ENCODE results near the gene GLRX.
"Not testable (repeated sequence)": the region's sequence is repeated elsewhere in the genome, so short reads cannot be mapped to it uniquely, and the experiment has no call there.

The GLRX gene

DNA sequence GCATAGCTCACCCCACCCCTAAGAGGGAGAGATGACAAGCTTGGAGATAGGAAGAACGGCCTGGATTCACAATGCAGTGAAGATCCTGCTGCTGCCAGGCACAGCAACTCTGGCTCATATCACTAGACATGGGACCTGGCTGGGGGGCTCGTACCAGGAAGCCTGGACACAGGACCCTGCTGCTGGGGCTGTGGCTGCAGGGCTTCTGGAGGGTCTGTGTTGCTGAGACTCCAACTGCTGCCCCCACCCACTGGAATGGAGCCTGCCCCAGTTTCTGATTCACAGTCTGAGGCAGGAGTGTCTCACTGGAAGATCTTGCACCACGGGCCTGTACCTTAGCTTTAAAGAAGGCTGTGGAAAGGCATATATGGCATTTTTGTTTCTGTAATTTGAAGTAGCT lies 31.0 kb upstream of the GLRX start:
- H3K9me3 ChIP-seq (ENCODE audit: control insufficient read depth, low read length): no peaks in the 10 kb centered on the region
- no peak overlapping the region for H3K4me2 ChIP-seq (ENCODE audit: low read length)
- no peak overlapping the region for H3K9ac ChIP-seq
- peaks cover 3% of the 10 kb centered on the region for H3K4me1 ChIP-seq
- no peak overlapping the region for H2AFZ ChIP-seq
- no peak overlapping the region for H3K4me3 ChIP-seq (ENCODE audit: low read depth, low read length)
- no peaks in the 10 kb centered on the region for H3K27me3 ChIP-seq (ENCODE audit: control insufficient read depth, insufficient read depth, low read length)
- H3K27ac ChIP-seq: no peak overlapping the region
- no peaks in the 10 kb centered on the region for H3K36me3 ChIP-seq (ENCODE audit: control insufficient read depth, insufficient read depth, low read length)
- H3K79me2 ChIP-seq: no peaks in the 10 kb centered on the region
- TF ChIP-seq CTCF (IDR thresholded peaks at IDR 0.05): no peak

DNA sequence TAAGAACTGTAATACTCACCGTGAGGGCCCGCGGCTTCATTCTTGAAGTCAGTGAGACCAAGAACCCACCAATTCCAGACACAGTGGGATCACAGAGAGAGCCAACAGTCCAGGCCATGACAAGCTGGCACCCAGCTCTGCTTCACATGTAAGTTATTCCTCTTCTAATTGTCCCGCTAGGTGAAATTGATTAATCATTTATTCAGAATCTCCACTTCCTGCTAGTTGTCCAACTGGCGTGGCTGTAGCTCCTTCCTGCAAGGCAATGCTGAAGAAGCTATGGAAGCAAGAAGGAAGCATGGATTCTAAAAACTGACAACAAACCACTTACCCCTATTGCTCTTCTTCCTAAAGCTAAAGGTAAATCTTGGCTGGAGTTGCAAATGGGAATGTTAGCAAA lies 30.0 kb upstream of the GLRX start:
- no peak for TF ChIP-seq CTCF (IDR thresholded peaks at IDR 0.05)
- Histone ChIP-seq H3K9ac (no peak overlapping the region), H3K9me3 (ENCODE audit: control insufficient read depth, low read length) (no peaks in the 10 kb centered on the region), H3K4me2 (ENCODE audit: low read length) (no peak overlapping the region), H3K36me3 (ENCODE audit: control insufficient read depth, insufficient read depth, low read length) (no peaks in the 10 kb centered on the region), H3K27me3 (ENCODE audit: control insufficient read depth, insufficient read depth, low read length) (no peaks in the 10 kb centered on the region), H3K4me1 (peaks cover 3% of the 10 kb centered on the region), H3K4me3 (ENCODE audit: low read depth, low read length) (no peak overlapping the region), H3K27ac (no peak overlapping the region), H3K79me2 (no peaks in the 10 kb centered on the region), H2AFZ (no peak overlapping the region)

GRCh38 chr5:95851141-95851540 lies 28.6 kb upstream of the GLRX start:
- H3K27ac ChIP-seq; H3K9me3 ChIP-seq (ENCODE audit: control insufficient read depth, low read length); H2AFZ ChIP-seq; H3K36me3 ChIP-seq (ENCODE audit: control insufficient read depth, insufficient read depth, low read length); H3K79me2 ChIP-seq; H3K4me1 ChIP-seq; H3K9ac ChIP-seq; H3K27me3 ChIP-seq (ENCODE audit: control insufficient read depth, insufficient read depth, low read length); H3K4me3 ChIP-seq (ENCODE audit: low read depth, low read length); H3K4me2 ChIP-seq (ENCODE audit: low read length): not testable (repeated sequence)

DNA sequence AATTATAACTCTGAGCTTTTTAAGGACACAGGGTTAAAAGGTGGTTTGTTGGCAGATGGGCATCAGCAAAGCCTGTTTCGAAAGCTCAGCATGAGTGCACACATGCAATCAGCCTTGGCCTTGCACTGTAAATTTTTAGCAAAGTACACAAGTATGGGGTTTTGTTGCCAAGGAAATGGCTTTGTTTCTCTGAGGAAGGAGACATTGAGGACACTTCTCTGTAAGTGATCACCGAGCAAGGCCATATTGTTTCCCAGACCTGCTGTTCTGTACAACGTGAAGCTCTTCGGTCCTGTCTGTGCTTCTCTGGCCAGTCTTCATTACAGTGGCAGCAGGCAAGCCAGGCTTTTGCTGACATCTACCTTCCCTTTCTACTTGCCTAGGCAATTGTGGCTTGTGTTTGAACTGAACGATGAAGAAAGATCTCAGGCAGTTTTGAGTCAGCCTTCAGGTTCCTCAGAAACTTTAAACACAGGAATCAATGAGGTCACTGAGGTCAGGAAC lies 27.9 kb upstream of the GLRX start:
- peak overlapping the region; percentile 36 for H3K4me2 ChIP-seq (ENCODE audit: low read length)
- H3K27ac ChIP-seq: peak overlapping the region; percentile 79
- no peak overlapping the region for H3K4me3 ChIP-seq (ENCODE audit: low read depth, low read length)
- no peaks in the 10 kb centered on the region for H3K27me3 ChIP-seq (ENCODE audit: control insufficient read depth, insufficient read depth, low read length)
- H3K9me3 ChIP-seq (ENCODE audit: control insufficient read depth, low read length): no peaks in the 10 kb centered on the region
- H3K36me3 ChIP-seq (ENCODE audit: control insufficient read depth, insufficient read depth, low read length): no peaks in the 10 kb centered on the region
- H3K4me1 ChIP-seq: peaks cover 3% of the 10 kb centered on the region
- H3K79me2 ChIP-seq: no peaks in the 10 kb centered on the region
- peak overlapping the region; percentile 50 for H2AFZ ChIP-seq
- no peak for TF ChIP-seq CTCF (IDR thresholded peaks at IDR 0.05)
- H3K9ac ChIP-seq: no peak overlapping the region

DNA sequence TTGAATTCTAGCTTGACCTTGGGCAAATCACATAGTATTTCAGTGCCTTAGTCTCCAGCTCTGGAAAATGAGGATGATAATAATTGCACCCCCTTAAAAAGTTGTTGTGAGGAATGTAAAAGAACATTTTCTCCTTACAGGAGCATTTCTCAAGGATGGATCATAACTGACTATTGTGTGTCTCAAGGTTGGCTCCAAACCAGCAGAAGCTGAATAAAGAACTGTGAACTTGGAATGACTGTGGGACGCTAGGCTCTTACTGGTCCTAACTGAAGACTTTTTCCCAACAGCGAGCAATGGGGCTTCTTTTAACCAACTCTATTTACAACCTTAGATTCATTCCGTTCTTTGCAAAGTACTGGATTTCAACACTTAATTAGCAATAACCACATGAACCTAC lies 26.2 kb upstream of the GLRX start:
- Histone ChIP-seq H3K9ac (no peak overlapping the region), H3K36me3 (ENCODE audit: control insufficient read depth, insufficient read depth, low read length) (no peaks in the 10 kb centered on the region), H3K9me3 (ENCODE audit: control insufficient read depth, low read length) (no peaks in the 10 kb centered on the region), H3K4me3 (ENCODE audit: low read depth, low read length) (no peak overlapping the region), H2AFZ (no peak overlapping the region), H3K27ac (no peak overlapping the region), H3K79me2 (no peaks in the 10 kb centered on the region), H3K27me3 (ENCODE audit: control insufficient read depth, insufficient read depth, low read length) (no peaks in the 10 kb centered on the region), H3K4me1 (peaks cover 3% of the 10 kb centered on the region), H3K4me2 (ENCODE audit: low read length) (no peak overlapping the region)
- no peak for TF ChIP-seq CTCF (IDR thresholded peaks at IDR 0.05)
